Medulla oblongata (tissue), 1 donor: ENCODE measurements around the gene THAP4.
A peak's percentile ranks its signal among the peaks of the same experiment; 100 is the strongest.
"Not testable (repeated sequence)": the region's sequence is repeated elsewhere in the genome, so short reads cannot be mapped to it uniquely, and the experiment has no call there.

Experiments
- DNase-seq: peaks from one replicate; pipeline ENCODE4 v3.0.0-alpha.2; 2015; ENCODE audit errors: extremely low spot score

Gene THAP4

GRCh38 chr2:241666627-241667400, 29.9 kb upstream of the THAP4 start:
- no peak for DNase-seq

GRCh38 chr2:241665731-241666440, 28.9 kb upstream of the THAP4 start:
- DNase-seq = no peak

- not testable (repeated sequence) for DNase-seq
Measured at GRCh38 chr2:241662731-241663130, 25.8 kb upstream of the THAP4 start.

GRCh38 chr2:241660593-241661213, 23.7 kb upstream of the THAP4 start:
- DNase-seq = no peak

GRCh38 chr2:241659150-241659739, 22.3 kb upstream of the THAP4 start:
- peak; percentile 82 for DNase-seq

GRCh38 chr2:241658296-241658695, 21.3 kb upstream of the THAP4 start:
- DNase-seq = no peak

GRCh38 chr2:241657786-241658254, 20.9 kb upstream of the THAP4 start:
- no peak for DNase-seq

GRCh38 chr2:241656190-241656741, 19.3 kb upstream of the THAP4 start:
- no peak for DNase-seq

- DNase-seq = no peak
Measured at GRCh38 chr2:241655516-241656189, 18.7 kb upstream of the THAP4 start.

- DNase-seq = no peak
Measured at GRCh38 chr2:241654551-241654950, 17.6 kb upstream of the THAP4 start.

- no peak for DNase-seq
Measured at GRCh38 chr2:241653210-241653750, 16.3 kb upstream of the THAP4 start.

GRCh38 chr2:241652722-241653121, 15.8 kb upstream of the THAP4 start:
- DNase-seq = no peak

- DNase-seq = no peak
Measured at GRCh38 chr2:241652142-241652541, 15.2 kb upstream of the THAP4 start.

GRCh38 chr2:241649927-241650326, 13.0 kb upstream of the THAP4 start:
- no peak for DNase-seq

GRCh38 chr2:241649404-241649803, 12.4 kb upstream of the THAP4 start:
- no peak for DNase-seq

- DNase-seq = no peak
Measured at GRCh38 chr2:241648453-241648852, 11.5 kb upstream of the THAP4 start.

- no peak for DNase-seq
Measured at GRCh38 chr2:241645915-241646645, 9.1 kb upstream of the THAP4 start.

- DNase-seq = no peak
Measured at GRCh38 chr2:241645056-241645914, 8.3 kb upstream of the THAP4 start.

- no peak for DNase-seq
Measured at GRCh38 chr2:241641631-241642030, 4.7 kb upstream of the THAP4 start.
